Smooth muscle cell (in vitro differentiated cells): ENCODE data around the gene PDZD2. TPM values are rescaled to one million over a fixed set of nuclear protein-coding genes. Genes with fewer than 3 reads are reported as not detected.

Experiments used
- DNase-seq: peaks from one replicate; lab custom pipeline; 2025; ENCODE audit not compliant: unreplicated experiment; lab: John Stamatoyannopoulos, UW
- H2AFZ ChIP-seq: fragments of 200-600 bp; sonication (generic); 2 replicates; pipeline ENCODE4 v1.6.0; 2016; ENCODE audit warnings: antibody characterized with exemption, low read depth, mild to moderate bottlenecking
- H3F3A ChIP-seq: fragments of 200-600 bp; sonication (generic); 2 replicates; pipeline ENCODE4 v1.6.0; 2017; ENCODE audit warnings: antibody characterized with exemption, low read depth
- H3K27ac ChIP-seq: fragments of 200-600 bp; sonication (generic); 2 replicates; pipeline ENCODE4 v1.5.1; 2016; ENCODE audit warnings: low read depth, mild to moderate bottlenecking
- H3K27me3 ChIP-seq: fragments of 200-600 bp; sonication (generic); 2 replicates; pipeline ENCODE4 v1.6.1; 2016; ENCODE audit warnings: low read depth, mild to moderate bottlenecking
- H3K36me3 ChIP-seq: fragments of 200-600 bp; sonication (generic); 2 replicates; pipeline ENCODE4 v1.5.1; 2016; ENCODE audit warnings: low read depth
- H3K4me1 ChIP-seq: fragments of 200-600 bp; sonication (generic); 2 replicates; pipeline ENCODE4 v1.5.1; 2016; ENCODE audit warnings: low read depth
- H3K4me2 ChIP-seq: fragments of 200-600 bp; sonication (generic); 2 replicates; pipeline ENCODE4 v1.6.0; 2016; ENCODE audit warnings: mild to moderate bottlenecking
- H3K4me3 ChIP-seq: fragments of 200-600 bp; sonication (generic); 2 replicates; pipeline ENCODE4 v1.5.1; 2016; ENCODE audit warnings: mild to moderate bottlenecking
- H3K79me2 ChIP-seq: fragments of 200-600 bp; sonication (generic); 2 replicates; pipeline ENCODE4 v1.6.0; 2016; ENCODE audit warnings: low read depth, mild to moderate bottlenecking
- H3K9ac ChIP-seq: fragments of 200-600 bp; sonication (generic); 2 replicates; pipeline ENCODE4 v1.6.0; 2016; ENCODE audit warnings: low read depth
- H3K9me3 ChIP-seq: fragments of 200-600 bp; sonication (generic); replicated peaks from 2 replicates; pipeline ENCODE4 v1.5.1; 2016; ENCODE audit warnings: low read depth
- H4K20me1 ChIP-seq: fragments of 200-600 bp; sonication (generic); 2 replicates; pipeline ENCODE4 v1.6.0; 2016; ENCODE audit warnings: low read depth
- CTCF ChIP-seq: fragments of 200-600 bp; sonication (generic); IDR thresholded peaks from 2 replicates; pipeline ENCODE4 v1.5.1; 2017; ENCODE audit warnings: borderline replicate concordance, mild to moderate bottlenecking, antibody characterized with exemption; ENCODE audit not compliant: insufficient read depth, poor library complexity, severe bottlenecking
- WGBS: methylation state at CpG from one replicate; pipeline ENCODE4 v1.1.7; 2016; ENCODE audit warnings: low lambda C conversion rate; 5-methylcytosine and 5-hydroxymethylcytosine counted together
- polyA plus RNA-seq: library from polyadenylated mRNA; unstranded; fragments of >200 nt; fragmentation: Nextera tagmentation; extraction: Ambion mirVana; gene quantifications from 2 replicates; pipeline ENCODE4 v1.2.1, GENCODE V29; 2016
- total RNA-seq: library from RNA; depleted of rRNA; stranded (reverse); fragments of >200 nt; gene quantifications from 2 replicates; pipeline ENCODE4 v1.2.3, GENCODE V29; 2014

The PDZD2 gene
- total and polyA plus RNA-seq, 2 experiments from 2014 or later, result 3.2 to 4.1 TPM

GRCh38 chr5:31962871-31963307, 324.0 kb downstream of the PDZD2 start:
- no peak overlapping the region for H3K4me3 ChIP-seq
- no peaks in the 10 kb centered on the region for H3K9me3 ChIP-seq
- no peak for TF ChIP-seq CTCF
- H4K20me1 ChIP-seq, result no peaks in the 10 kb centered on the region
- no peaks in the 10 kb centered on the region for H3K36me3 ChIP-seq
- peak overlapping the region; percentile 6 for H2AFZ ChIP-seq
- H3K79me2 ChIP-seq, result no peaks in the 10 kb centered on the region
- no peaks in the 10 kb centered on the region for H3K4me1 ChIP-seq
- no peaks in the 10 kb centered on the region for H3F3A ChIP-seq
- peak overlapping the region; percentile 81 for H3K27ac ChIP-seq
- WGBS, result 47% methylated on average over 3 of the region's 3 CpGs
- peak overlapping the region; percentile 68 for H3K4me2 ChIP-seq
- no peaks in the 10 kb centered on the region for H3K27me3 ChIP-seq
- peak overlapping the region; percentile 19 for H3K9ac ChIP-seq
- DNase-seq, result no peak

GRCh38 chr5:31963358-31964006, 324.6 kb downstream of the PDZD2 start:
- no peaks in the 10 kb centered on the region for H3F3A ChIP-seq
- H4K20me1 ChIP-seq, result no peaks in the 10 kb centered on the region
- H3K27ac ChIP-seq, result peak overlapping the region; percentile 81
- no peaks in the 10 kb centered on the region for H3K9me3 ChIP-seq
- peak overlapping the region; percentile 6 for H2AFZ ChIP-seq
- H3K27me3 ChIP-seq, result no peaks in the 10 kb centered on the region
- no peaks in the 10 kb centered on the region for H3K4me1 ChIP-seq
- DNase-seq, result no peak
- H3K4me2 ChIP-seq, result peak overlapping the region; percentile 68
- H3K79me2 ChIP-seq, result no peaks in the 10 kb centered on the region
- WGBS, result 54% methylated on average over 13 of the region's 13 CpGs
- H3K36me3 ChIP-seq, result no peaks in the 10 kb centered on the region
- peak overlapping the region; percentile 19 for H3K9ac ChIP-seq
- TF ChIP-seq CTCF, result no peak
- no peak overlapping the region for H3K4me3 ChIP-seq

GRCh38 chr5:31964007-31964360, 325.1 kb downstream of the PDZD2 start:
- no peak for TF ChIP-seq CTCF
- Histone ChIP-seq H3K4me3 (no peak overlapping the region), H3K79me2 (no peaks in the 10 kb centered on the region), H3K36me3 (no peaks in the 10 kb centered on the region), H3K4me1 (no peaks in the 10 kb centered on the region), H2AFZ (peak overlapping the region; percentile 6), H3K27me3 (no peaks in the 10 kb centered on the region), H3K9me3 (no peaks in the 10 kb centered on the region), H3K27ac (peak overlapping the region; percentile 81), H3F3A (no peaks in the 10 kb centered on the region), H4K20me1 (no peaks in the 10 kb centered on the region), H3K4me2 (peak overlapping the region; percentile 68), H3K9ac (peak overlapping the region; percentile 19)
- no peak for DNase-seq
- WGBS, result 61% methylated on average over 2 of the region's 2 CpGs

GRCh38 chr5:31965227-31965626, 326.3 kb downstream of the PDZD2 start:
- no peaks in the 10 kb centered on the region for H3K4me1 ChIP-seq
- no peak overlapping the region for H3K27ac ChIP-seq
- TF ChIP-seq CTCF, result no peak
- H3K4me3 ChIP-seq, result no peak overlapping the region
- no peaks in the 10 kb centered on the region for H3K36me3 ChIP-seq
- H3K9ac ChIP-seq, result no peak overlapping the region
- no peaks in the 10 kb centered on the region for H3K27me3 ChIP-seq
- DNase-seq, result no peak
- H3K4me2 ChIP-seq, result no peak overlapping the region
- H2AFZ ChIP-seq, result no peak overlapping the region
- 79% methylated on average over 6 of the region's 6 CpGs for WGBS
- H4K20me1 ChIP-seq, result no peaks in the 10 kb centered on the region
- H3K79me2 ChIP-seq, result no peaks in the 10 kb centered on the region
- H3K9me3 ChIP-seq, result no peaks in the 10 kb centered on the region
- H3F3A ChIP-seq, result no peaks in the 10 kb centered on the region
